ENCODE measurements around the gene TBC1D9B.
A peak's percentile ranks its signal among the peaks of the same experiment; 100 is the strongest.

The TBC1D9B gene

GRCh38 chr5:179919487-179920060, 11.9 kb upstream of the TBC1D9B start:
- no peaks in the 10 kb centered on the region for H3K36me3 ChIP-seq (ENCODE audit: insufficient read depth, low read length)

GRCh38 chr5:179918742-179919486, 11.2 kb upstream of the TBC1D9B start:
- Histone ChIP-seq H3K4me2 (ENCODE audit: low read length) (no peak overlapping the region), H3K9ac (ENCODE audit: low read depth, low read length) (no peak overlapping the region), H3K4me1 (ENCODE audit: control insufficient read depth, insufficient read depth, low read length) (peaks cover 5% of the 10 kb centered on the region), H3K27me3 (ENCODE audit: control insufficient read depth, insufficient read depth, low read length) (peaks cover 7% of the 10 kb centered on the region), H3K9me3 (replicated peaks; ENCODE audit: low read length) (no peaks in the 10 kb centered on the region), H3K36me3 (ENCODE audit: insufficient read depth, low read length) (no peaks in the 10 kb centered on the region), H3K4me3 (ENCODE audit: low read length) (no peak overlapping the region)

More at GRCh38 chr5:179919487-179920060, 11.9 kb upstream of the TBC1D9B start:
- no peaks in the 10 kb centered on the region for H3K9me3 ChIP-seq (replicated peaks; ENCODE audit: low read length)
- no peak overlapping the region for H3K9ac ChIP-seq (ENCODE audit: low read depth, low read length)
- peaks cover 7% of the 10 kb centered on the region for H3K27me3 ChIP-seq (ENCODE audit: control insufficient read depth, insufficient read depth, low read length)
- H3K4me1 ChIP-seq (ENCODE audit: control insufficient read depth, insufficient read depth, low read length), result no peaks in the 10 kb centered on the region
- H3K4me2 ChIP-seq (ENCODE audit: low read length), result no peak overlapping the region
- H3K4me3 ChIP-seq (ENCODE audit: low read length), result no peak overlapping the region

- H3K27me3 ChIP-seq (ENCODE audit: control insufficient read depth, insufficient read depth, low read length), result peaks cover 7% of the 10 kb centered on the region
- peaks cover 10% of the 10 kb centered on the region for H3K4me1 ChIP-seq (ENCODE audit: control insufficient read depth, insufficient read depth, low read length)
These were observed 8.8 kb upstream of the TBC1D9B start for GRCh38 chr5:179916523-179916922.

GRCh38 chr5:179915406-179915935, 7.8 kb upstream of the TBC1D9B start:
- Histone ChIP-seq H3K27me3 (ENCODE audit: control insufficient read depth, insufficient read depth, low read length) (peaks cover 7% of the 10 kb centered on the region), H3K9ac (ENCODE audit: low read depth, low read length) (no peak overlapping the region), H3K4me2 (ENCODE audit: low read length) (no peak overlapping the region), H3K9me3 (replicated peaks; ENCODE audit: low read length) (no peaks in the 10 kb centered on the region), H3K4me3 (ENCODE audit: low read length) (no peak overlapping the region), H3K36me3 (ENCODE audit: insufficient read depth, low read length) (no peaks in the 10 kb centered on the region), H3K4me1 (ENCODE audit: control insufficient read depth, insufficient read depth, low read length) (peaks cover 10% of the 10 kb centered on the region)

More at GRCh38 chr5:179916523-179916922, 8.8 kb upstream of the TBC1D9B start:
- Histone ChIP-seq H3K9ac (ENCODE audit: low read depth, low read length) (no peak overlapping the region), H3K4me2 (ENCODE audit: low read length) (no peak overlapping the region), H3K9me3 (replicated peaks; ENCODE audit: low read length) (no peaks in the 10 kb centered on the region), H3K4me3 (ENCODE audit: low read length) (no peak overlapping the region), H3K36me3 (ENCODE audit: insufficient read depth, low read length) (no peaks in the 10 kb centered on the region)

GRCh38 chr5:179914032-179914755, 6.5 kb upstream of the TBC1D9B start:
- Histone ChIP-seq H3K9me3 (replicated peaks; ENCODE audit: low read length) (no peaks in the 10 kb centered on the region), H3K4me2 (ENCODE audit: low read length) (no peak overlapping the region), H3K27me3 (ENCODE audit: control insufficient read depth, insufficient read depth, low read length) (peaks cover 7% of the 10 kb centered on the region), H3K4me1 (ENCODE audit: control insufficient read depth, insufficient read depth, low read length) (peaks cover 10% of the 10 kb centered on the region), H3K9ac (ENCODE audit: low read depth, low read length) (no peak overlapping the region), H3K4me3 (ENCODE audit: low read length) (no peak overlapping the region), H3K36me3 (ENCODE audit: insufficient read depth, low read length) (no peaks in the 10 kb centered on the region)

GRCh38 chr5:179913461-179913860, 5.8 kb upstream of the TBC1D9B start:
- Histone ChIP-seq H3K27me3 (ENCODE audit: control insufficient read depth, insufficient read depth, low read length) (peaks cover 7% of the 10 kb centered on the region), H3K36me3 (ENCODE audit: insufficient read depth, low read length) (no peaks in the 10 kb centered on the region), H3K4me1 (ENCODE audit: control insufficient read depth, insufficient read depth, low read length) (peaks cover 10% of the 10 kb centered on the region), H3K9ac (ENCODE audit: low read depth, low read length) (no peak overlapping the region), H3K4me2 (ENCODE audit: low read length) (no peak overlapping the region), H3K4me3 (ENCODE audit: low read length) (no peak overlapping the region), H3K9me3 (replicated peaks; ENCODE audit: low read length) (no peaks in the 10 kb centered on the region)

GRCh38 chr5:179912951-179913350, 5.3 kb upstream of the TBC1D9B start:
- H3K9ac ChIP-seq (ENCODE audit: low read depth, low read length), result no peak overlapping the region
- no peaks in the 10 kb centered on the region for H3K36me3 ChIP-seq (ENCODE audit: insufficient read depth, low read length)
- peaks cover 10% of the 10 kb centered on the region for H3K4me1 ChIP-seq (ENCODE audit: control insufficient read depth, insufficient read depth, low read length)
- H3K9me3 ChIP-seq (replicated peaks; ENCODE audit: low read length), result no peaks in the 10 kb centered on the region
- no peak overlapping the region for H3K4me3 ChIP-seq (ENCODE audit: low read length)
- H3K27me3 ChIP-seq (ENCODE audit: control insufficient read depth, insufficient read depth, low read length), result peaks cover 7% of the 10 kb centered on the region
- no peak overlapping the region for H3K4me2 ChIP-seq (ENCODE audit: low read length)

- H3K36me3 ChIP-seq (ENCODE audit: insufficient read depth, low read length), result no peaks in the 10 kb centered on the region
- no peak overlapping the region for H3K9ac ChIP-seq (ENCODE audit: low read depth, low read length)
- H3K4me3 ChIP-seq (ENCODE audit: low read length), result no peak overlapping the region
- no peaks in the 10 kb centered on the region for H3K9me3 ChIP-seq (replicated peaks; ENCODE audit: low read length)
- H3K4me1 ChIP-seq (ENCODE audit: control insufficient read depth, insufficient read depth, low read length), result peaks cover 10% of the 10 kb centered on the region
- no peak overlapping the region for H3K4me2 ChIP-seq (ENCODE audit: low read length)
- peaks cover 7% of the 10 kb centered on the region for H3K27me3 ChIP-seq (ENCODE audit: control insufficient read depth, insufficient read depth, low read length)
These were observed 4.7 kb upstream of the TBC1D9B start for GRCh38 chr5:179912386-179912785.

- H3K9ac ChIP-seq (ENCODE audit: low read depth, low read length), result no peak overlapping the region
- H3K4me3 ChIP-seq (ENCODE audit: low read length), result no peak overlapping the region
- peaks cover 16% of the 10 kb centered on the region for H3K36me3 ChIP-seq (ENCODE audit: insufficient read depth, low read length)
- no peaks in the 10 kb centered on the region for H3K9me3 ChIP-seq (replicated peaks; ENCODE audit: low read length)
- peaks cover 20% of the 10 kb centered on the region for H3K4me1 ChIP-seq (ENCODE audit: control insufficient read depth, insufficient read depth, low read length)
- H3K27me3 ChIP-seq (ENCODE audit: control insufficient read depth, insufficient read depth, low read length), result no peaks in the 10 kb centered on the region
- no peak overlapping the region for H3K4me2 ChIP-seq (ENCODE audit: low read length)
These were observed 1.5 kb upstream of the TBC1D9B start for GRCh38 chr5:179909224-179909623.

- peaks cover 13% of the 10 kb centered on the region for H3K4me1 ChIP-seq (ENCODE audit: control insufficient read depth, insufficient read depth, low read length)
- H3K9me3 ChIP-seq (replicated peaks; ENCODE audit: low read length), result no peaks in the 10 kb centered on the region
- H3K9ac ChIP-seq (ENCODE audit: low read depth, low read length), result peak overlapping the region; percentile 55
- peak overlapping the region; percentile 99 for H3K4me2 ChIP-seq (ENCODE audit: low read length)
- H3K36me3 ChIP-seq (ENCODE audit: insufficient read depth, low read length), result peaks cover 21% of the 10 kb centered on the region
- H3K27me3 ChIP-seq (ENCODE audit: control insufficient read depth, insufficient read depth, low read length), result no peaks in the 10 kb centered on the region
- no peak overlapping the region for H3K4me3 ChIP-seq (ENCODE audit: low read length)
These were observed 831 bp upstream of the TBC1D9B start for GRCh38 chr5:179908528-179908927.

GRCh38 chr5:179906795-179907555, 722 bp downstream of the TBC1D9B start:
- no peaks in the 10 kb centered on the region for H3K27me3 ChIP-seq (ENCODE audit: control insufficient read depth, insufficient read depth, low read length)
- H3K4me2 ChIP-seq (ENCODE audit: low read length), result peak overlapping the region; percentile 97
- peaks cover 14% of the 10 kb centered on the region for H3K4me1 ChIP-seq (ENCODE audit: control insufficient read depth, insufficient read depth, low read length)
- H3K36me3 ChIP-seq (ENCODE audit: insufficient read depth, low read length), result peaks cover 36% of the 10 kb centered on the region
- H3K9ac ChIP-seq (ENCODE audit: low read depth, low read length), result peak overlapping the region; percentile 79
- no peaks in the 10 kb centered on the region for H3K9me3 ChIP-seq (replicated peaks; ENCODE audit: low read length)
- H3K4me3 ChIP-seq (ENCODE audit: low read length), result peak overlapping the region; percentile 87
